HuH-7 (cell line): ENCODE data around the gene SIAH3.

Experiments used
- DNase-seq: peaks from one replicate; pipeline ENCODE4 v3.0.0; 2011; ENCODE audit warnings: low spot score

The SIAH3 gene

DNA sequence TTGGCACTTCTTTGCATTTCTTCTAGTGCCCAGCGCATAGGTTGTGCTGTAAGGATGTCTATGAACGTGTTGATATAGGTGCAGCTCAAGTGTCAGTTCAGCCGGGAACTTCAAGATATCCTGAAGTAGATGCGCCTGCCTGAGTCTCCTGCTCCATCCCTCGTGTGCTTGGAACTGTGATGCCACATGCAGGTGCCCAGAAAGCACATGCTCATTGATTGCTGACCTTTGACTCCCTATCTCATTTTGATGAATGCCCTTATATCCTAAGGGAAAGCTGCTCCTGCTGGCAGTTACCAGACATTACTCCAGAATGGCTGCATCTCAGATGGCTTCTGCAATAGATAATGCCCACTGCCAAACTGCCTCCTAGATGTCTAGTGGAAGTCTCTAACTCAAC is 108.6 kb downstream of the SIAH3 start:
- DNase-seq = no peak

GRCh38 chr13:45737571-45738017 is 114.0 kb downstream of the SIAH3 start:
- peak; percentile 17 for DNase-seq

GRCh38 chr13:45733361-45733760 is 118.2 kb downstream of the SIAH3 start:
- DNase-seq = no peak

- DNase-seq = no peak
Measured at GRCh38 chr13:45732916-45733315, 118.6 kb downstream of the SIAH3 start.

GRCh38 chr13:45731455-45731854 is 120.1 kb downstream of the SIAH3 start:
- DNase-seq = no peak

DNA sequence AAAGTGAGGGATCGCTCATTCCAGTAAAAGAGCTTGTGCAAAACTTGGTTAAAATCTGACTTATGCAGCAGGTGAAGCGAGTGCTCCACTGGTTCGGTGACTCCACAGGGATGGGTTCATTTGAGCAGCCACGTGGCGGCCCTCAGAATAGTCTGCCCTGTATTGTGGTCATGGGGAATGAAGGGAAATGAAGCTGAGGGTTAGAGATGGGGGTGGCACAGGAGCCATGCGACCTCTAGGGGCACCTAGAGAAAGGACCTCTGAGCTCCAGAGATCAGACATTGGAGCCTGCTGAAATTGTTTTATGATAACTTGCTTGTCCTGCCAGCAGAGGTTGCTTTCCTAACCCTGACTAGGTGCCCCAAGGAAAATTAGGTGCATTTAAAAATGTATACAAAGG is 122.8 kb downstream of the SIAH3 start:
- peak; percentile 58 for DNase-seq
